ENCODE results near the gene PCMTD2.

The PCMTD2 gene

GRCh38 chr20:64255361-64256281, at the start of gene PCMTD2:
TSS of gene PCMTD2 (plus strand) at chr20:64255748. CDS start at chr20:64259966, 4,218 bp downstream.
- peak; percentile 63 to 80 (median 78) for DNase-seq (ENCODE audit: low read depth in 3 of 3)

GRCh38 chr20:64206614-64207013, 48.9 kb upstream of the PCMTD2 start:
- no peak for DNase-seq (ENCODE audit: low read depth in 3 of 3)

- DNase-seq (ENCODE audit: low read depth in 3 of 3): no peak
These were observed 47.6 kb upstream of the PCMTD2 start for GRCh38 chr20:64207641-64208590.

- DNase-seq (ENCODE audit: low read depth in 3 of 3): no peak
These were observed 46.4 kb upstream of the PCMTD2 start for GRCh38 chr20:64209148-64209547.

- DNase-seq (ENCODE audit: low read depth in 3 of 3): no peak
These were observed 44.7 kb upstream of the PCMTD2 start for GRCh38 chr20:64210656-64211369.

- DNase-seq (ENCODE audit: low read depth in 3 of 3): no peak
These were observed 43.5 kb upstream of the PCMTD2 start for GRCh38 chr20:64211874-64212658.

- no peak for DNase-seq (ENCODE audit: low read depth in 3 of 3)
These were observed 42.8 kb upstream of the PCMTD2 start for GRCh38 chr20:64212755-64213154.

- DNase-seq (ENCODE audit: low read depth in 3 of 3): no peak
These were observed 41.4 kb upstream of the PCMTD2 start for GRCh38 chr20:64214113-64214512.

GRCh38 chr20:64214952-64215351, 40.6 kb upstream of the PCMTD2 start:
- DNase-seq (ENCODE audit: low read depth in 3 of 3): no peak

- DNase-seq (ENCODE audit: low read depth in 3 of 3): no peak
These were observed 39.5 kb upstream of the PCMTD2 start for GRCh38 chr20:64216036-64216435.

- no peak for DNase-seq (ENCODE audit: low read depth in 3 of 3)
These were observed 38.6 kb upstream of the PCMTD2 start for GRCh38 chr20:64216910-64217309.

GRCh38 chr20:64217539-64218221, 37.9 kb upstream of the PCMTD2 start:
- no peak for DNase-seq (ENCODE audit: low read depth in 3 of 3)

- DNase-seq (ENCODE audit: low read depth in 3 of 3): no peak
These were observed 36.3 kb upstream of the PCMTD2 start for GRCh38 chr20:64219202-64219601.

GRCh38 chr20:64219730-64220129, 35.8 kb upstream of the PCMTD2 start:
- no peak for DNase-seq (ENCODE audit: low read depth in 3 of 3)

- DNase-seq (ENCODE audit: low read depth in 3 of 3): no peak
These were observed 35.1 kb upstream of the PCMTD2 start for GRCh38 chr20:64220420-64220819.

GRCh38 chr20:64220891-64221527, 34.5 kb upstream of the PCMTD2 start:
- no peak for DNase-seq (ENCODE audit: low read depth in 3 of 3)

GRCh38 chr20:64222291-64222735, 33.2 kb upstream of the PCMTD2 start:
- no peak for DNase-seq (ENCODE audit: low read depth in 3 of 3)

- no peak for DNase-seq (ENCODE audit: low read depth in 3 of 3)
These were observed 32.6 kb upstream of the PCMTD2 start for GRCh38 chr20:64222851-64223525.

- DNase-seq (ENCODE audit: low read depth in 3 of 3): no peak
These were observed 32.0 kb upstream of the PCMTD2 start for GRCh38 chr20:64223526-64224067.
